A673 (cell line): ENCODE results near the gene SLC2A13. TPM values are rescaled to one million over a fixed set of nuclear protein-coding genes. Genes with fewer than 3 reads are reported as not detected.
A peak's percentile ranks its signal among the peaks of the same experiment; 100 is the strongest.

Source experiments
- BruUV-seq: library from RNA; stranded (reverse); fragments of 400-500 nt; replicated peaks from 2 replicates; lab custom pipeline; 2021; lab: Mats Ljungman, UMichigan
- CTCF ChIA-PET: fragments of 300-600 bp; sonication (Branson Sonifier 250); formaldehyde crosslinking; loops from one replicate; lab custom pipeline; 2022; ENCODE audit warnings: antibody characterized with exemption; lab: Charles Lee
- POLR2A ChIA-PET: fragments of 300-600 bp; sonication (Branson Sonifier 250); formaldehyde crosslinking; loops from one replicate; lab custom pipeline; 2022; ENCODE audit warnings: antibody characterized with exemption; ENCODE audit not compliant: low non-redundant PET; lab: Charles Lee
- DNase-seq: peaks from one replicate; pipeline ENCODE4 v3.0.0-alpha.2; 2015; ENCODE audit warnings: low spot score
- H3K27ac ChIP-seq: fragments of 200-600 bp; sonication (generic); 2 replicates; pipeline ENCODE4 v1.5.1; 2016; ENCODE audit warnings: mixed run types, low read depth, mild to moderate bottlenecking, mixed read lengths, antibody characterized with exemption, low read length; ENCODE audit not compliant: poor library complexity, severe bottlenecking
- H3K27me3 ChIP-seq: fragments of 200-600 bp; sonication (generic); replicated peaks from 2 replicates; pipeline ENCODE4 v1.6.1; 2017; ENCODE audit warnings: mixed run types, low read depth, mild to moderate bottlenecking, mixed read lengths, antibody characterized with exemption, low read length; ENCODE audit not compliant: insufficient read depth, poor library complexity
- H3K36me3 ChIP-seq: fragments of 200-600 bp; sonication (generic); 2 replicates; pipeline ENCODE4 v1.6.1; 2016; ENCODE audit warnings: mixed run types, mild to moderate bottlenecking, mixed read lengths, antibody characterized with exemption, low read length; ENCODE audit not compliant: insufficient read depth, poor library complexity, severe bottlenecking
- H3K4me1 ChIP-seq: fragments of 200-600 bp; sonication (generic); 2 replicates; pipeline ENCODE4 v1.6.1; 2017; ENCODE audit warnings: mixed run types, mild to moderate bottlenecking, mixed read lengths, antibody characterized with exemption, low read length; ENCODE audit not compliant: insufficient read depth, poor library complexity, severe bottlenecking
- H3K4me3 ChIP-seq: fragments of 200-600 bp; sonication (generic); 2 replicates; pipeline ENCODE4 v1.5.1; 2016; ENCODE audit warnings: low read depth, mixed run types, mild to moderate bottlenecking, mixed read lengths, low read length; ENCODE audit not compliant: poor library complexity, severe bottlenecking
- H3K9me3 ChIP-seq: fragments of 200-600 bp; sonication (generic); 2 replicates; pipeline ENCODE4 v1.6.1; 2016; ENCODE audit warnings: mixed run types, low read depth, mild to moderate bottlenecking, mixed read lengths, antibody characterized with exemption, low read length; ENCODE audit not compliant: poor library complexity, severe bottlenecking
- EZH2 ChIP-seq: fragments of 200-600 bp; sonication (generic); IDR thresholded peaks from 2 replicates; pipeline ENCODE4 v1.6.1; 2017; ENCODE audit warnings: borderline replicate concordance, low read depth, mild to moderate bottlenecking, mixed read lengths, antibody characterized with exemption, low read length; ENCODE audit not compliant: poor library complexity, severe bottlenecking
- intact Hi-C: fragments of 100-400 bp; cut with micrococcal nuclease; formaldehyde crosslinking; loops from one replicate; pipeline ENCODE4 v1.10.0; 2022; ENCODE audit not compliant: unreplicated experiment
- total RNA-seq: library from RNA; stranded (reverse); gene quantifications from 2 replicates; pipeline ENCODE4 v1.2.3, GENCODE V29; 2021
- TF ChIP-seq, protein P1 (sequence below): fragments of 300-800, 200-600 bp; sonication (generic); conservative IDR thresholded peaks from 2 replicates; pipeline ENCODE4 v1.5.1; 2017; ENCODE audit warnings: low read depth, mild to moderate bottlenecking, antibody characterized with exemption, low read length, moderate library complexity, mixed read lengths

The SLC2A13 gene
- total RNA-seq, 1 experiment from 2014 or later: 9.1 TPM

DNA sequence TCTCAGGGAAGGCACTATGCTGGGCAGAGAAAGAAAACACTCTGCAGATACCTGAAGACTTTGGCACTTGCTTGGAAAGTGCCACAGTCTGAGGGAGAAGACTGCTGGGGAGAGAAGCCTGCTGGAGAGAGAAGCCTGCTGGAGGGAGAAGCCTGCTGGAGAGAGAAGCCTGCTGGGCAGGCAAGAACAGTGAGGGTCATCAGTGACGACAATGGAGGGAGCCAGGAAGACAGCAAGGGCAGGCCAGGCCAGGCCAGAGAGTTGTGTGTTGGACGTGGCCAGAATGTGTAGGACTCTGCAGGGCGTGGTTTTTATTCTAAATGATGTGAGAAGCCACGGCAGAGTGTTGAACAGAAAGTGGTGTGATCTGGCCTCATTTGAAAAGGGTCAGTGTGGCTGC, 301.0 kb downstream of the SLC2A13 start:
- no peaks in the 10 kb centered on the region for H3K36me3 ChIP-seq
- no peaks in the 10 kb centered on the region for H3K27me3 ChIP-seq
- ChIA-PET CTCF (no interaction called here), POLR2A (no interaction called here)
- H3K4me1 ChIP-seq: no peaks in the 10 kb centered on the region
- BruUV-seq: no TSS peak
- no peak overlapping the region for H3K27ac ChIP-seq
- intact Hi-C loops: loop anchor here (5.0 kb wide), 1 partner anchor 302 kb away; the partner anchor contains the start of gene SLC2A13
- no peak overlapping the region for H3K4me3 ChIP-seq
- H3K9me3 ChIP-seq: no peaks in the 10 kb centered on the region
- TF ChIP-seq, protein P1, sequence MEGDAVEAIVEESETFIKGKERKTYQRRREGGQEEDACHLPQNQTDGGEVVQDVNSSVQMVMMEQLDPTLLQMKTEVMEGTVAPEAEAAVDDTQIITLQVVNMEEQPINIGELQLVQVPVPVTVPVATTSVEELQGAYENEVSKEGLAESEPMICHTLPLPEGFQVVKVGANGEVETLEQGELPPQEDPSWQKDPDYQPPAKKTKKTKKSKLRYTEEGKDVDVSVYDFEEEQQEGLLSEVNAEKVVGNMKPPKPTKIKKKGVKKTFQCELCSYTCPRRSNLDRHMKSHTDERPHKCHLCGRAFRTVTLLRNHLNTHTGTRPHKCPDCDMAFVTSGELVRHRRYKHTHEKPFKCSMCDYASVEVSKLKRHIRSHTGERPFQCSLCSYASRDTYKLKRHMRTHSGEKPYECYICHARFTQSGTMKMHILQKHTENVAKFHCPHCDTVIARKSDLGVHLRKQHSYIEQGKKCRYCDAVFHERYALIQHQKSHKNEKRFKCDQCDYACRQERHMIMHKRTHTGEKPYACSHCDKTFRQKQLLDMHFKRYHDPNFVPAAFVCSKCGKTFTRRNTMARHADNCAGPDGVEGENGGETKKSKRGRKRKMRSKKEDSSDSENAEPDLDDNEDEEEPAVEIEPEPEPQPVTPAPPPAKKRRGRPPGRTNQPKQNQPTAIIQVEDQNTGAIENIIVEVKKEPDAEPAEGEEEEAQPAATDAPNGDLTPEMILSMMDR: no peak
- no peak for TF ChIP-seq EZH2
- DNase-seq: no peak

DNA sequence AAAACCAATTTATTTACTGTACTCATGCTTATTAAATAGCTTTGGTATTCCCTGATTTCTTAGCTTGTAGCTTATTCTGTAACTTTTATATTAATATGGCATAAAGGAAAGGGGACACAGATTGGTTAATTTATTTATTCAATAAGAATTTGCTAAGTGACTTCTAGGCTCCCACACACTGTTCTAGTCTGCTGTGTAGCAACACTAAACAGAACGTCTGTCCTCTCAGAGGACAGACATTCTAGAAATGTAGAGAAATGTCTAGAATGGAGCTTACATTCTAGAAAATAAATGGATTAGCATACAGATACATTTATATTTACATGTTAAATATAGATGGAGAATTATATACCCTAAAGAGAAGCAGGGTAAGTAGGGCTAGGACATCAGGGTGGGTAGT, 301.4 kb downstream of the SLC2A13 start:
- Histone ChIP-seq H3K4me1 (no peaks in the 10 kb centered on the region), H3K9me3 (no peaks in the 10 kb centered on the region), H3K36me3 (no peaks in the 10 kb centered on the region), H3K4me3 (no peak overlapping the region), H3K27me3 (no peaks in the 10 kb centered on the region), H3K27ac (no peak overlapping the region)
- TF ChIP-seq, protein P1: no peak
- DNase-seq: no peak
- intact Hi-C loops: no loop called here
- ChIA-PET CTCF (no interaction called here), POLR2A (no interaction called here)
- no TSS peak for BruUV-seq

DNA sequence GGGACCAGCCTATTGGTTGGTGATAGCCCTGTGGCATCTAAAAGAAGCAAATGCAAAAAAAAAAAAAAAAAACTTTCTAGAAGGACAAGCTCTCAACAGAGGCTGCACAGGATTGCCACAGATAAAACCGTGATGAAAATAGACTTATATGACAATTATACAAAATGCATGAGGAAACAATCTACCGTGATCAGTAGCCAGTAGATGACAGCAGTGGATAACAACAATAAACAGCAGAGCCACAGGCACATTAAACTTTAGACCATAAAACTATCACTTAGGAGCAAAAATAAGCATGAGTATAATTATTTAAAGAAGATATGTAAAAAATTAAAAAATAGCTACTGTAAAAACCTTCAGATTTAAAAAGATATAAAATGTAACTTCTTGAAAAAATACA, 302.7 kb downstream of the SLC2A13 start:
- CTCF ChIA-PET: no interaction called here
- BruUV-seq: no TSS peak
- POLR2A ChIA-PET: no interaction called here
- DNase-seq: no peak
- no peaks in the 10 kb centered on the region for H3K36me3 ChIP-seq
- no peaks in the 10 kb centered on the region for H3K4me1 ChIP-seq
- intact Hi-C loops: no loop called here
- H3K27ac ChIP-seq: no peak overlapping the region
- H3K4me3 ChIP-seq: no peak overlapping the region
- H3K9me3 ChIP-seq: no peaks in the 10 kb centered on the region
- H3K27me3 ChIP-seq: no peaks in the 10 kb centered on the region
- TF ChIP-seq, protein P1: 0 out of 2 replicates have a peak, but pooled peaks have one; percentile 18
- TF ChIP-seq EZH2: no peak
